OCI-LY1 (cell line): ENCODE measurements around the gene RND1.

Experiments
- EZH2 ChIP-seq: fragments of 200-600 bp; sonication (generic), shearing (Covaris generic); IDR thresholded peaks from 2 replicates; pipeline ENCODE4 v1.8.0; 2017; ENCODE audit warnings: borderline replicate concordance, mixed run types, mild to moderate bottlenecking, antibody characterized with exemption, low read length, moderate library complexity, mixed read lengths
- TF ChIP-seq, protein P1 (sequence below): fragments of 200-600 bp; sonication (generic), shearing (Covaris generic); IDR thresholded peaks from 2 replicates; pipeline ENCODE4 v1.5.1; 2017; ENCODE audit warnings: mild to moderate bottlenecking, antibody characterized with exemption, low read length, moderate library complexity, mixed read lengths

DNA sequence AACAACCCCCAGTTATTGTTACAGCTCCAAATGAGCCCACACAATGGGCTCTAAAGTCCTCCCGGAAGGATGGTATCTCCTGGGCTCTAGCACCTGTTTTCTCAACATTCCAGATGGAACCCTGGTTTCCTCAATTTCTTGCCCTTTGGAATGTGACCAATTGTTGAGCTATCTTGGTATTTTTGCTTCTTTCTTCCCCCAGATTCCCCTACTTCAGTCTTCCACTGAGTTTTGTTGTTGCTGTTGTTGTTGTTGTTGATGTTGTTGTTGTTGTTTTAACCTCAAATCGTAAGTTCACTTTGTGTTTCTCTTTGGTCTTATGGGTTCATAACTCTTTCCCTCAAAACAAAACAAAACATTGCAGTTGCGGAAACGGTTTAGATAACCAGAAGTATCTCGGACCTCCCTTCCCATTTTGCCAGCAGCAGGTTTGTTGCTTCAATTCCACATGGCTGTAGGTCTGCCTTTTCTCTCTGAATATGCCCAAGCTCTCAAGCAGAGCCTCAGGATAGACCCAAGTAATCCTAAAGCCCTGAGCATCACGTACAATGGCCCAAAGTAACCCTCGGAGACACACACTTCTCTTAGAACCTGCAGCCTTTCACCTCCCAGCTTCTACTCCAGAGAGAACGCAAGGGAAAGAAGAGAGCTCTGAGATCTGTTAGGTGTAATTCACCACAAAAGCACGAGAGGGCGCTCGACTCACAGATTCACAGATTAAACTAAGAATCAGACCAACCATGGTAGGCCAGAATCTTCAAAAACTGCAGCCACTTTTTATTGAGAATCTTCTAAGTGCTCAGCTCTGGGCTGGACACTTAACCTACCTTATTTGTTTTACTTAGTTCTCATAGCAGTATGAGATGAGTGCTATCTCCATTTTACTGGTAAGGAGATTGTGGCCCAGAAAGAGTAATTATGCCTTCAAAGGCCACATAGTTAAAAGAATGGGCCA lies 12.7 kb downstream of the RND1 start:
- TF ChIP-seq, protein P1, sequence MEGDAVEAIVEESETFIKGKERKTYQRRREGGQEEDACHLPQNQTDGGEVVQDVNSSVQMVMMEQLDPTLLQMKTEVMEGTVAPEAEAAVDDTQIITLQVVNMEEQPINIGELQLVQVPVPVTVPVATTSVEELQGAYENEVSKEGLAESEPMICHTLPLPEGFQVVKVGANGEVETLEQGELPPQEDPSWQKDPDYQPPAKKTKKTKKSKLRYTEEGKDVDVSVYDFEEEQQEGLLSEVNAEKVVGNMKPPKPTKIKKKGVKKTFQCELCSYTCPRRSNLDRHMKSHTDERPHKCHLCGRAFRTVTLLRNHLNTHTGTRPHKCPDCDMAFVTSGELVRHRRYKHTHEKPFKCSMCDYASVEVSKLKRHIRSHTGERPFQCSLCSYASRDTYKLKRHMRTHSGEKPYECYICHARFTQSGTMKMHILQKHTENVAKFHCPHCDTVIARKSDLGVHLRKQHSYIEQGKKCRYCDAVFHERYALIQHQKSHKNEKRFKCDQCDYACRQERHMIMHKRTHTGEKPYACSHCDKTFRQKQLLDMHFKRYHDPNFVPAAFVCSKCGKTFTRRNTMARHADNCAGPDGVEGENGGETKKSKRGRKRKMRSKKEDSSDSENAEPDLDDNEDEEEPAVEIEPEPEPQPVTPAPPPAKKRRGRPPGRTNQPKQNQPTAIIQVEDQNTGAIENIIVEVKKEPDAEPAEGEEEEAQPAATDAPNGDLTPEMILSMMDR = peak; percentile 84
- no peak for TF ChIP-seq EZH2
